ENCODE measurements around the gene SLC30A3. TPM values are rescaled to one million over a fixed set of nuclear protein-coding genes. Genes with fewer than 3 reads are reported as not detected.

The SLC30A3 gene
- total RNA-seq, 1 experiment from 2014 or later = not detected

DNA sequence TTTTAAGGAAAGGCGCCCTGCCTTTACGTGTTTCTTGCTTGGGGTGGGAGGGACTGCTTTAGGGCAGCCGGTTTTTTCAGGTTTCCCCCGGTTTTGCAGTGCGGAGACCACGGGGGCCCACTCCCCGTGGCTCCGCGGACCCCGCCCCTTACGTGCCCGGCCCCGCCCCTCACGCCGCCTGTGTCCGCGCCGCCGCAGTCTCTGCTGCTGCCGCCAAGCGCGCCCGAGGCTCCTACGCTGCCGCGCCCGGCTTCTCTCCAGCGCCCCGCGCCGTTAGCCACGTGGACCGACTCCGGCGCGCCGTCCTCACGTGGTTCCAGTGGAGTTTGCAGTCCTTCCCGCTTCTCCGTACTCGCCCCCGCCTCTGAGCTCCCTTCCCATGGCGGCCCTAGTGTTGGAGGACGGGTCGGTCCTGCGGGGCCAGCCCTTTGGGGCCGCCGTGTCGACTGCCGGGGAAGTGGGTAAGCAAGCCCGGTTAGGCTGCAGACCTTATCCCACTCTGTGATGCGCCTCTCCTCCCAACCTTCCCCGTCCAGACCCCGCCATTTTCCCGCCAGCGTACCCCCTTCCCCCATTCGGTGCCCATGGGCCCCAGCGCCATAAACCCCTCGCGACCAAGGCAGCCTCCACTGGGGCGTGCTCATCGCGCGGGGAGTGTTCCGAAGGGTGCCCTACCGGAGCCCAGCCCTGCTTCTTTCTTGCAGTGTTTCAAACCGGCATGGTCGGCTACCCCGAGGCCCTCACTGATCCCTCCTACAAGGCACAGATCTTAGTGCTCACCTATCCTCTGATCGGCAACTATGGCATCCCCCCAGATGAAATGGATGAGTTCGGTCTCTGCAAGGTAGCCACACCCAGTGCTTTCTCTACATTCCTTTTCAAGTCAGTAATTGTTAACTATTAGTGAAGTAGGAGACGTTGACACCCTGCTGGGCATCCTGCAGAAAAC lies 45.4 kb downstream of the SLC30A3 start, which contains the start of gene CAD:
Gene CAD (plus strand): TSS at position 197 of the 949 bp plus-strand sequence. CDS start 183 bp downstream, at position 380.
- in situ Hi-C loops (cut with HindIII; ENCODE audit: low pct_unique_long_range_greater_than_20kb, low sequenced_read_pairs) = no loop called here
- DNase-seq (ENCODE audit: low read depth) = peak; percentile 80

DNA sequence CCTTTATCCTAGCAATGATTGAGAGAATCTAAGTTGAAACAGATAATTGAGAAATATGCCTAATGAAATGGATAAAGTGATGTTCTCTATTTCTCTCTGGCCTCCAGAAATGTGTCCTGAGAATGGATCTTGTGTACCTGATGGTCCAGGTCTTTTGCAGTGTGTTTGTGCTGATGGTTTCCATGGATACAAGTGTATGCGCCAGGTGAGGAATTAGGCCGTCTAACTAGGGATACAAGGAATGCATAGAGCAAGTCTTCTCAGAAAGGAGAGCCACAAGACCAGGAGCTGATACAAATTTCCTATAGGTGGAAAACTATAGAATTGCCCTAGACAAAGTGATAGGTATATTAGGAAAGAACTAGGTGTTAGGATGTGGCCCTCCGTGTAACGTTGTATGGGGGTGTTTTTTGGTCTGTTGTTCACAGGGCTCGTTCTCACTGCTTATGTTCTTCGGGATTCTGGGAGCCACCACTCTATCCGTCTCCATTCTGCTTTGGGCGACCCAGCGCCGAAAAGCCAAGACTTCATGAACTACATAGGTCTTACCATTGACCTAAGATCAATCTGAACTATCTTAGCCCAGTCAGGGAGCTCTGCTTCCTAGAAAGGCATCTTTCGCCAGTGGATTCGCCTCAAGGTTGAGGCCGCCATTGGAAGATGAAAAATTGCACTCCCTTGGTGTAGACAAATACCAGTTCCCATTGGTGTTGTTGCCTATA lies 46.3 kb downstream of the SLC30A3 start:
- in situ Hi-C loops (cut with HindIII; ENCODE audit: low pct_unique_long_range_greater_than_20kb, low sequenced_read_pairs) = no loop called here
- DNase-seq (ENCODE audit: low read depth) = no peak

DNA sequence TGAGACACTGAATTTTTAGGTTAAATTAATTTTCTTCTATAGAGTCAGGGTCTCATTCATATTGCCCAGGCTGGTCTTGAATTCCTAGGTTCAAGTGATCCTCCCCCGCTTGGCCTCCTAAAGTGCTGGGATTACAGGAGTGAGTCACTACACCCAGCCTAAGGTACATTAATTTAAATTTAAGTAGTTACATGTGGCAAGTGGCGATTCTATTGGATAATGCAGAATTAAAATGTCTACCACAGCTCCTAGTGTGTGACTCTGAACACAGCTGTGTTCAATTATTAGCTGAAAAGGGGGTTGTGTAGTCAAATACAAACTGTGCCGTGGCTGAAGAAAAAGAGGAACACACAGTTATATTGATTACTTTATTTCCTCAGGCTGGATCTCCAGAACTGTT lies 47.9 kb downstream of the SLC30A3 start:
- DNase-seq (ENCODE audit: low read depth) = no peak
- in situ Hi-C loops (cut with HindIII; ENCODE audit: low pct_unique_long_range_greater_than_20kb, low sequenced_read_pairs) = no loop called here

DNA sequence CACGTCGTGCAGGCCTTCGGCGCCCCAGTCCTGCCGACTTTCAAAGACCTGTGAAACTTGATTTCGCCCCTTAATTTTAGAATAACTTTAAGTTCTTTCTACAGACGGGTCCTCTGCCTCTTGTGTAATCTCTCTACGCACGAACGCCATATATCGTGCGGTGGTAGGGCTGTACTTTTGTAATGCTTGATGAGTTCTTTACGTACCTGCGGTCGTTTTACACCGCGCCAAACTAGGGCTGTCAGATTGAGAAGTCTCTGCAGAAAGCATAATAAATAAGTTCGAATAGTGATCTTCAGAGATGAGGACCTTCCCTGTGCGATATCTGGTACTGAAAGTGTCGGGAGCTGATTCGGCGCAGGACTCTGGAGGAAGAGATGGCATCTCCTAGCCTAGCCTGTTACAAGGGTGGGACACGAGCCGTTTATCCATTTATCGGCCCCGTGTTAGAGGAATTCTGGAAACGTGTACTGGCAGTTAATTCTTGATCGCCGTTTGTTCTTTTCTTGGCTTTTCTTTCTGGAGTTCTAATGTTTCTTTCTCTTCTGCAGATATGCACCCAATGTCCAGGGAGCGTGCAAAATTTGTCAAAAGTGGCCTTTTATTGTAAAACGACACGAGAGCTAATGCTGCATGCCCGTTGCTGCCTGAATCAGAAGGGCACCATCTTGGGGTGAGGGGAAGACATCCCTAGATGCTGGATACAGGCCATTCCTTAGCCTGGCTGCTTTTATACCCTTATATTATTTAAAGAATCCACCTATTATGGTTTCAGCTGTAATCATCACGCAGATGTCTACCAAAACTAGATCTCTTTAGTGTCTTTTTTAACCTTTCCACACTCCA lies 50.0 kb downstream of the SLC30A3 start:
- in situ Hi-C loops (cut with HindIII; ENCODE audit: low pct_unique_long_range_greater_than_20kb, low sequenced_read_pairs) = no loop called here
- DNase-seq (ENCODE audit: low read depth) = peak; percentile 22

DNA sequence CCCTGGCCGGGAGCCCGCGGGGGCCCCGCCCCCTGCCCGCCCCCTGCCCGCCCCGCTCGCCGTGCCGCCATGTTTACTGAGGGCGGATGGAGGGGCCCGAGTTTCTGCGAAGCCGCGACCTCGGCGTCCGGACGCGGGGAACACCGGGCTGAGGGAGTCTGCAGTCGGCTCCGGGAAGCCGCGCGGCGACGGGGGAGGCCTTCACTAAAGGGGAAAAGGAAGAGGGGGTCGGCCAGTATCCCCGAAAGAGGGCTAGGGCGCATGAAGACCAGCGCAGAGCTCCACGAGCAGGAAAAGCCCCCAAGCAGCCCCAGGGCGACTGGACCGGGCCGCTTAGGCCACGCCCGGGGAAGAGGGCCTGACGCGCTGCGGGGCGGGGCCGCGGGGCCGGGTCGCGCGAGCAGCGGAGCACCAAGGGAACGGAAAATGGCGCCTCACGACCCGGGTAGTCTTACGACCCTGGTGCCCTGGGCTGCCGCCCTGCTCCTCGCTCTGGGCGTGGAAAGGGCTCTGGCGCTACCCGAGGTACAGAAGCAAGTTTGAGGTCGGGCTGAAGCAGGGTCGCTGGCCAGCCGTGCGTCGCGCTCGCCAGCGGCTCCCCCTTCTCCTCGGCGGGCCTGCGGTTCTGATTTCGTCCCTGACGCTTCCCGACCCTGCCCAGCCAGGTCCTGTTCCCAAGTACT lies 50.8 kb downstream of the SLC30A3 start, which contains the start of the genes ATRAID and SLC5A6:
Gene ATRAID (plus strand): TSS at position 99 of the 683 bp plus-strand sequence. CDS start 328 bp downstream, at position 427.
Gene SLC5A6 (minus strand): TSS at position 326 of the 683 bp plus-strand sequence. CDS start 4,618 bp downstream, outside the sequence.
- in situ Hi-C loops (cut with HindIII; ENCODE audit: low pct_unique_long_range_greater_than_20kb, low sequenced_read_pairs) = no loop called here
- peak; percentile 90 for DNase-seq (ENCODE audit: low read depth)

DNA sequence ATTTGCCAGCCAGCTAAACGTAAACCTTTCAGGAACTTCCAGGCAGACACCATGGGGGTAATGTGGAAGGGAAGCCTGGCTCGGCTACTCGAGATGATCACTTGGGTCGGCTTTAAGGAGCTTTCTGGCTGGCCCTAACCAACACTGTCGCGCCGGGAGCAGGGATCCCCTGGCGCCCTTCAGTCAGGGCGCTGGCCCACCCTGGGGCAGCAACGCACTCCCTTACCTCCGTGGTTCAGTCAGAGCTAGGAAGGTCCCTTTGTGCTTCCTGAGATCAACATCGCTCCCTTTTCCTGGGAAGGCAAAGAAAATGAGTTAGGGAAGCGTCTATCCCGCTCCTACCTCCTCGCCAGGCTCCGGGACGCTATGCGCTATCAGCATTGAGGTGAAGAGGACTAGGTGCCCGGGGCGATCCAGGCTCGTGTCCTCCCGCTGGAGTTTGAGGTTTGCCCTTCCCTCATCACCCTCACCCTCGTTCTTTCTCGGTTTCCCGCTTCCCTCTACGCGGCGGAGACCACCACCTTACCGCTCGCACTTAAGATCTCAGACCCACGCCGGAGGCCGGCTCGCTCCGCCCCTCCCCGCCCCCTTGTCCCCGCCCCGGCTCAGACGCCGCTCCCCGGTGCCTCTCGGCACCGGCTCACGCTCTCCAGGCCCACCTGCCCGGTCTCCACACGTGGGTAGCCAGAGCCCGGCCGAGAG lies 51.5 kb downstream of the SLC30A3 start:
- DNase-seq (ENCODE audit: low read depth) = peak; percentile 30
- in situ Hi-C loops (cut with HindIII; ENCODE audit: low pct_unique_long_range_greater_than_20kb, low sequenced_read_pairs) = no loop called here

DNA sequence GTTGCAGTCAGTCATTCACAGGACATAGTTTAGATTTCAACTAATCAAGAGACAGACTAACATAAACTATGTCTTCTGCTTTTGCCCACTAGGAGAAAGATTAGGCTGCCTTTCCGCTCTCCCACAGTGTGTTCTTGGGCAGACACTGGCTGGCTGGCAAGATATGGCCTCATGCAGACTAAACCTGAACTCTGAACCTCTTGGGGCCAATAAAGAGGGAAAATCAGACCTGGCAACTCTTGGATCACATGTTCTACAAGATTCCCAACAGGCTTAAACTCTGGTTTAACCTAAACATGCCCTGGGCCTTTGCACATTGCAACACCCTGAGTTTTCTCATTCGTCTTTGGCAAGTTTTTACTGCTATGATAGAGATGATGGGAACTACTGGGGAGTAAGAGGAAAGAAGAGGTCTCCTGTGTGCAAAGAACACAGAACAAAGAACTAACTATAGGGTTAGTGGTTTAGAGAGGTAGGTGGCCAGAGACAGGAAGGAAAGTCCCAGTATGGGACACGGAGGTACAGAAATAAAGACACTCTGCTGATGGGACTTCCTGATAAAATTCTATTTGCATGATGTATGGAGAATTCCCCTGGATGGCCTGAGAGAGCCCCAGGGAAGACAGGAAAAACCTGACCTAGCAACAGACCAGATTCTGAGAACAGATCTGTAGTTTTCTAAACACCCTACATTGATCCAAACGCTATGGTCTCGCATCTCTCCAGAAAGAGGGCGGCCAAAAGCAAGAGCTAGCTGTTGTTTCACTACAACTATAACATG lies 53.0 kb downstream of the SLC30A3 start:
- DNase-seq (ENCODE audit: low read depth) = no peak
- in situ Hi-C loops (cut with HindIII; ENCODE audit: low pct_unique_long_range_greater_than_20kb, low sequenced_read_pairs) = no loop called here

DNA sequence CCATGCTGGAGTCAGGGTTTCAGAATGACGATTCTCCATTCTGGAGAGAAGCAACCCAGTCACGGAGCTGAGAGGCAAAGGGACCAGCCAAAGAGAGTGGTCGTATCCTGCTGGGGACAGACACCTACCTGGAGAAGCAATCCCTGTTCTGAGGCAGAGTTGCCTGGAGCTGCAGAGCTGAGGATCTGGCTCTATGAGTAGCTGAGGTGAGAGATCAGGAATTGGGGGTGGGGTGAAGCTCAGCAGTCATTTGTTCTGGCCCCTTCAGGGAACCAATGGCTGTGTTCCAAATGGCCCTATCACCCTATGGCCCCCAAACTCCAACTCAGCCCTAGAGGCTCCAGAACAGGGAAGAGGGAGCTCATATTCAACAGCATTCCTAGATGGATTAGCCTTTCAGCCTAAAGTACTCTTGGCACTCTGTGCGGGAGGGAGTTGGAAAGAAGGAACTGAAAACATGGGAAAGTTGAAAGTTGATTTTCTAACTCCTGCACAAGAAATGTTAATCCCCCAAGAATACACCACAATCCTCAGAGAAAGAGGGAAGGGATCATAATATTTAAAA lies 54.3 kb downstream of the SLC30A3 start:
- in situ Hi-C loops (cut with HindIII; ENCODE audit: low pct_unique_long_range_greater_than_20kb, low sequenced_read_pairs) = no loop called here
- DNase-seq (ENCODE audit: low read depth) = no peak

DNA sequence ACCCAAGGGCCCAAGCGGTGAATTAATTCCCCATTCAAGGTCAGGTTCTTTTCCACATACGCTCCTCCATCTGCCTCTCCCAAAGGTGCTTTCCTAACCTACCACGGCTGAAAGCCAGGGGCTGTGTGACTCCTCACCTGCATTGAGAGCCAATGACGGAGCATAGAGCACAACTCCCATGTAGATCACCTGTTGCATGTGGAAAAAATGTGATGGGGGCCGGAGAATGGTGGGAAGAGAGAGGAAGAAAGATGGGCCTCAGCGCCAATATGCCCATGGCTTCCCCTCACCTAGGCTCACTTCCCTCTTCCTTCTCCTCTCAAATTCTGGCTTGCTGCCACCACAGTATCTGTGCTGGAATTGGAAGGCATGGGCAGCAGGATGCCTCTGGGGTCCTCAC lies 56.5 kb downstream of the SLC30A3 start:
- DNase-seq (ENCODE audit: low read depth) = no peak
- in situ Hi-C loops (cut with HindIII; ENCODE audit: low pct_unique_long_range_greater_than_20kb, low sequenced_read_pairs) = no loop called here

DNA sequence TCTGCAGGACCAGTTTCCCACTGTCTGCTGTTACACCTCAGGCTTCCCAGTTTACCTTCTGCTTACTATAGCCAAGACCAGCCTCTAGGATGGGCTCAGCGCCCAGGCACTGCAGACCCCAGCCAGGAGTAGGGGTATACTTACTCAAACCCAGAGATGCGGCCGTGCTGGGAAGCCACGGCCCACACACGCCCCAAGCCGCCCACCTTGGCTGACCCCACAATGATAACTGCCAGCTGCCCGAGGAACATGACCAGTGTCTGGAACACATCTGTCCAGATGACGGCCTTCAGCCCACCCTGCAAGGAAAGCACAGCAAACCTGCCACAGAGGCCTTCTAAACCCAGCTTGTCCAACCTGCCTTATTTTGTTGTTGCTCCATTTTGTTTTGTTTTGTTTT lies 57.6 kb downstream of the SLC30A3 start:
- no peak for DNase-seq (ENCODE audit: low read depth)
- in situ Hi-C loops (cut with HindIII; ENCODE audit: low pct_unique_long_range_greater_than_20kb, low sequenced_read_pairs) = no loop called here

DNA sequence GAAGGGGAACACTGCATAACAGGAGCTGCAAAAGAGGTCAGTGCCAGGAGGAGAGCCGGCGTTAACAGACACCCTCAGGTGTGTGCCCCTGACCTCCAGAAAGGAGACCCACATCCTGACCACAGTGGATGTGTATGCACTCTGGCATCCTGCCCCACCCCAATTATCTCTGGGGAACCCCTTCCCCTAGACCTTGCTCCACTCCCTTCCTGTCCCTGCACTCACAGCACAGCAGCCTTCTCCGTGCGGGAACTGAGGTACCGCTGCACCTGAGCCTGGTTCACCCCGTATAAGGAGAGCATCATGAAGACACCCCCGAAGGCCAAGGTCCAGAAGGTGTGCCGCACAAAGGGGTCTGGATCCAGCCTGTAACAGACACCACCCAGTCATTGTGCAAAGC lies 58.3 kb downstream of the SLC30A3 start:
- in situ Hi-C loops (cut with HindIII; ENCODE audit: low pct_unique_long_range_greater_than_20kb, low sequenced_read_pairs) = no loop called here
- no peak for DNase-seq (ENCODE audit: low read depth)

DNA sequence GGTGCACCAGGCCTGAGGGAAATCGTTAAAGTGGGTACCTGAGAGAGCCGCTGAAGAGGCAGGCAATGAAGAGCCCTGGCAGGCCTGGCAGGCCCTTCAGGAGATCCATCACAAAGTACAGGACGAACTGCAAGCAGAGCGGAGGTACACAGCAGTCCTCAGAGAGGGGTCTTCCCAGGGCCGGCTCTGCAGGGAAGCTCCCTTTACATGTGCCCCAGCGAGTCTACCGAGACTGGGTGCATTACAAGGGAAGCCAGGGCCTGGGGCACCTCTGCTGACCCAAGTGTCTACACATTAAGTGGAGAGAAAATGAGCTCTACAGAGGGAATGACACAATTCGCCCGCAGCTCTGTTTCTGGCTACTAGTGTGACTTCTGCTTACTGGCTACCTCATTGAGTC lies 59.1 kb downstream of the SLC30A3 start:
- DNase-seq (ENCODE audit: low read depth) = no peak
- in situ Hi-C loops (cut with HindIII; ENCODE audit: low pct_unique_long_range_greater_than_20kb, low sequenced_read_pairs) = no loop called here

Other genes with a start within 250 kb of the SLC30A3 start
- gene TMEM214, start 230.1 kb downstream of the SLC30A3 start, total RNA-seq (2014; rRNA removed; shearing (Covaris generic); ENCODE audit: low replicate concordance) = 104 and 106 TPM in 2 replicates
- gene AGBL5, start 211.4 kb downstream of the SLC30A3 start, total RNA-seq (2014; rRNA removed; shearing (Covaris generic); ENCODE audit: low replicate concordance) = 41.8 and 54.5 TPM in 2 replicates
- 676 and 788 TPM in 2 replicates for gene OST4, start 191.4 kb downstream of the SLC30A3 start, total RNA-seq (2014; rRNA removed; shearing (Covaris generic); ENCODE audit: low replicate concordance)
- 0.07 and 0.58 TPM in 2 replicates for gene EMILIN1, start 184.4 kb downstream of the SLC30A3 start, total RNA-seq (2014; rRNA removed; shearing (Covaris generic); ENCODE audit: low replicate concordance)
- 3.2 and 4.8 TPM in 2 replicates for gene KHK, start 176.3 kb downstream of the SLC30A3 start, total RNA-seq (2014; rRNA removed; shearing (Covaris generic); ENCODE audit: low replicate concordance)
- gene CGREF1, start 143.9 kb downstream of the SLC30A3 start, total RNA-seq (2014; rRNA removed; shearing (Covaris generic); ENCODE audit: low replicate concordance) = 7.1 and 10.3 TPM in 2 replicates
- 0.78 TPM in 1 of 2 replicates, not detected in the other for gene ABHD1, start 139.2 kb downstream of the SLC30A3 start, total RNA-seq (2014; rRNA removed; shearing (Covaris generic); ENCODE audit: low replicate concordance)
- gene PREB, start 128.4 kb downstream of the SLC30A3 start, total RNA-seq (2014; rRNA removed; shearing (Covaris generic); ENCODE audit: low replicate concordance) = 64.5 and 102 TPM in 2 replicates
- gene PRR30, start 123.6 kb downstream of the SLC30A3 start, total RNA-seq (2014; rRNA removed; shearing (Covaris generic); ENCODE audit: low replicate concordance) = not detected in 2 replicates
- not detected in 2 replicates for gene TCF23, start 114.0 kb downstream of the SLC30A3 start, total RNA-seq (2014; rRNA removed; shearing (Covaris generic); ENCODE audit: low replicate concordance)
- gene ATRAID, start 51.0 kb downstream of the SLC30A3 start, total RNA-seq (2014; rRNA removed; shearing (Covaris generic); ENCODE audit: low replicate concordance) = 284 and 308 TPM in 2 replicates
- 15.4 and 15.9 TPM in 2 replicates for gene SLC5A6, start 50.8 kb downstream of the SLC30A3 start, total RNA-seq (2014; rRNA removed; shearing (Covaris generic); ENCODE audit: low replicate concordance)
- gene CAD, start 45.7 kb downstream of the SLC30A3 start, total RNA-seq (2014; rRNA removed; shearing (Covaris generic); ENCODE audit: low replicate concordance) = 34.9 and 37.0 TPM in 2 replicates
- gene DNAJC5G, start 12.4 kb upstream of the SLC30A3 start, total RNA-seq (2014; rRNA removed; shearing (Covaris generic); ENCODE audit: low replicate concordance) = not detected in 2 replicates
- not detected in 2 replicates for gene TRIM54, start 19.4 kb upstream of the SLC30A3 start, total RNA-seq (2014; rRNA removed; shearing (Covaris generic); ENCODE audit: low replicate concordance)
- 2.2 and 5.3 TPM in 2 replicates for gene UCN, start 45.4 kb upstream of the SLC30A3 start, total RNA-seq (2014; rRNA removed; shearing (Covaris generic); ENCODE audit: low replicate concordance)
- gene MPV17, start 60.0 kb upstream of the SLC30A3 start, total RNA-seq (2014; rRNA removed; shearing (Covaris generic); ENCODE audit: low replicate concordance) = 76.2 and 94.1 TPM in 2 replicates
- gene GTF3C2, start 93.7 kb upstream of the SLC30A3 start, total RNA-seq (2014; rRNA removed; shearing (Covaris generic); ENCODE audit: low replicate concordance) = 68.2 and 70.7 TPM in 2 replicates
- 23.5 and 43.0 TPM in 2 replicates for gene EIF2B4, start 107.3 kb upstream of the SLC30A3 start, total RNA-seq (2014; rRNA removed; shearing (Covaris generic); ENCODE audit: low replicate concordance)
- 307 and 358 TPM in 2 replicates for gene SNX17, start 107.6 kb upstream of the SLC30A3 start, total RNA-seq (2014; rRNA removed; shearing (Covaris generic); ENCODE audit: low replicate concordance)
- 12.3 and 19.0 TPM in 2 replicates for gene ZNF513, start 117.7 kb upstream of the SLC30A3 start, total RNA-seq (2014; rRNA removed; shearing (Covaris generic); ENCODE audit: low replicate concordance)
- 148 and 186 TPM in 2 replicates for gene PPM1G, start 146.5 kb upstream of the SLC30A3 start, total RNA-seq (2014; rRNA removed; shearing (Covaris generic); ENCODE audit: low replicate concordance)
- 146 and 150 TPM in 2 replicates for gene NRBP1, start 165.6 kb upstream of the SLC30A3 start, total RNA-seq (2014; rRNA removed; shearing (Covaris generic); ENCODE audit: low replicate concordance)
- not detected in 2 replicates for gene KRTCAP3, start 179.3 kb upstream of the SLC30A3 start, total RNA-seq (2014; rRNA removed; shearing (Covaris generic); ENCODE audit: low replicate concordance)
- gene IFT172, start 226.7 kb upstream of the SLC30A3 start, total RNA-seq (2014; rRNA removed; shearing (Covaris generic); ENCODE audit: low replicate concordance) = 8.6 and 13.9 TPM in 2 replicates
- 9.0 and 11.4 TPM in 2 replicates for gene FNDC4, start 232.2 kb upstream of the SLC30A3 start, total RNA-seq (2014; rRNA removed; shearing (Covaris generic); ENCODE audit: low replicate concordance)
- 6.0 and 8.9 TPM in 2 replicates for gene GCKR, start 233.8 kb upstream of the SLC30A3 start, total RNA-seq (2014; rRNA removed; shearing (Covaris generic); ENCODE audit: low replicate concordance)